NCI-H2107 (cell line): Measurements from ENCODE around the gene NOD2.

Source experiments
- DNase-seq: peaks from one replicate; lab custom pipeline; 2025; lab: John Stamatoyannopoulos, UW

NOD2 gene

GRCh38 chr16:50694206-50694605, 800 bp downstream of the NOD2 start:
- no peak for DNase-seq

GRCh38 chr16:50695017-50696000, 1.9 kb downstream of the NOD2 start:
- DNase-seq: no peak

- DNase-seq: no peak
Observed at GRCh38 chr16:50696126-50696525, 2.7 kb downstream of the NOD2 start.

DNA sequence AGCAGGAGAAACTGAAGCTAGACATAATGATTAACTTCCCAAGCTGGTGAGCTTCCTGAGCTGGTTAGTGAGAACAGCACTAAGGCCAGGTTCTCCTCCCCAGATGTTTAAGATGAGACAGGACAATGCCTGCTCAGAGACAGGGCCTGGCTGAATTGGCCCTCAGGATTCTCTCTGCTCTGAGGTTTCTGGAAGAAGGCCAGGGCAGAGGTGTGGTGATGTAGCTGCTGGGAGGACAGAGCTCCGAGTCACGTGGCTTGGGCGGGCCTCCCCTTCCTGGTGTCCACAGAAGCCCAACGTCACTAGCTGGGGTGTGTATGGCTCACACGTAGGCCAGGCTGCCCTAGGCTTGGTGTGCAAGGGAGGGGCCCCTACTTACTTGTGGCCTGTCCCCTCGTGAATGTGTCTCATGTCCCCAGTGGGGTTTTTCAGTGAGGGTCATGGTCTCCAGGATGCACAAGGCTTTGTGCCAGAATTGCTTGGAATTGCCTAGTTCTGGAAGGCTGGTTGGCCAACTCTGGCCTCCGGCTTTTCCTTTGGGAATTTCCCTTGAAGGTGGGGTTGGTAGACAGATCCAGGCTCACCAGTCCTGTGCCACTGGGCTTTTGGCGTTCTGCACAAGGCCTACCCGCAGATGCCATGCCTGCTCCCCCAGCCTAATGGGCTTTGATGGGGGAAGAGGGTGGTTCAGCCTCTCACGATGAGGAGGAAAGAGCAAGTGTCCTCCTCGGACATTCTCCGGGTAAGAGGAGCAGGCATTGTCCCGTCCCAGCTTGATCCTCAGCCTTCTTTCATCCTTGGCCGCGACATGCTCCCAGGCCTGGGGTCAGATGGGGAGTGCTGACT, 3.4 kb downstream of the NOD2 start:
- no peak for DNase-seq

GRCh38 chr16:50697421-50697715, 4.0 kb downstream of the NOD2 start:
- no peak for DNase-seq

DNA sequence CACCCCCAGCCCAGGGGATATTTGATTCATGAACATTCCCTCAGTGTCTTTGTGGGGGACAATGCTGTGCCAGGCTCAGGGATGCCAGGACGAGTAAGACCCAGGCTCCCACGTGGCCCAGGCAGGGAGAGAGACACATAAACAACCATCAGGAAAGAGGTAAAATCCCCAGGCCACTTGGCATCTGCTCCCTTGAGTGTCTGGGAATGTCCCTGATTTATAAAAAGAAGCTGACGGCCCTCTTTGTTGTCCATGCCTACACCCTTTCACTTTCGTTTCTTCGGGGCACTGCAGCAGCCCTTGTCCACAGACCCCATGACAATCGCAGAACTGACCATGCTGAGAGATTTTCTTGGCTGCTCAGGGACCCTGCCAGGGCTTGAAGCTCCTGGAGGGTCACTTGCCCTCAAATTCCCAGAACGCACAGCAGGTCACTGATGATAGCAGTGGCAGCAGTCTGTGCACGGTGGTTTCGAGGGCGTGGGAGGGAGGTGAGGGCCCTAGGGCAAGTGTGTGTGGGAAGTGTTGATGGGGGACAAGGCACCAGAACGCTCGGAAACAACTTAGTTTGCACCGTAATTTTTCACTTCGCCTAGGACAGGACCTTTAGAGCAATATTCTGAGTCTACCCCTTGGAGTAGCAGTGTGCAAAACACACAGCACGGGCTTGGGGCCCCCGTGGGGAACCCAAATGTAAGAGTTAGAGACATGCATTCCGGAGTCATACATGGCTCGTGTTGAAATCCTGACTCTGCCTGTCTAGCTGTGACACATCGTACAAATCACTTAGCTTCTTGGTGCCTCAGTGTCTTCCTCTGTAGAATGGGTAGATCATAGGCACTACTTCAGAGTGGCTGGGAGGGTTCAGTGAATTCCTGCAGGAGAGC, 4.7 kb downstream of the NOD2 start:
- no peak for DNase-seq

- DNase-seq: no peak
Observed at GRCh38 chr16:50699326-50700159, 6.1 kb downstream of the NOD2 start.

- no peak for DNase-seq
Observed at GRCh38 chr16:50702725-50703124, 9.3 kb downstream of the NOD2 start.

DNA sequence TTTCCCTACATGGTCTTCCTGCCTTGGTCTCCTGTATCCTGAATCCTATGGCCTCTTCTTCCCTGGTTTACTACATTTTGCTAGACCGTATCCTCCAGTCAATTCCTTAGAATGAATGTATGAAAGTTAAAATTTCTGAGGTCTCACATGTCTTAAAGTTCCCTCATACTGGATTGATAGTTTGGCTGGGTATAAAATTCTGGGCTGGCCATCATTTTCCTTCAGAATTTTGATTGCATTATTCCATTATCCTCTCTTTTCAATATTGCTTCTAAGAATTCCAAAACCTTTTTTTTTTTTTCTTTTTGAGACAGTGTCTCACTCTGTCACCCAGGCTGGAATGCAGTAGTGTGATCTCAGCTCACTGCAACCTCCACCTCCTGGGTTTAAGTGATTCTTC, 10.8 kb downstream of the NOD2 start:
- DNase-seq: no peak

- DNase-seq: no peak
Observed at GRCh38 chr16:50705436-50706110, 12.2 kb downstream of the NOD2 start.

GRCh38 chr16:50706250-50706649, 12.8 kb downstream of the NOD2 start:
- DNase-seq: no peak

- DNase-seq: no peak
Observed at GRCh38 chr16:50708373-50709060, 15.1 kb downstream of the NOD2 start.

DNA sequence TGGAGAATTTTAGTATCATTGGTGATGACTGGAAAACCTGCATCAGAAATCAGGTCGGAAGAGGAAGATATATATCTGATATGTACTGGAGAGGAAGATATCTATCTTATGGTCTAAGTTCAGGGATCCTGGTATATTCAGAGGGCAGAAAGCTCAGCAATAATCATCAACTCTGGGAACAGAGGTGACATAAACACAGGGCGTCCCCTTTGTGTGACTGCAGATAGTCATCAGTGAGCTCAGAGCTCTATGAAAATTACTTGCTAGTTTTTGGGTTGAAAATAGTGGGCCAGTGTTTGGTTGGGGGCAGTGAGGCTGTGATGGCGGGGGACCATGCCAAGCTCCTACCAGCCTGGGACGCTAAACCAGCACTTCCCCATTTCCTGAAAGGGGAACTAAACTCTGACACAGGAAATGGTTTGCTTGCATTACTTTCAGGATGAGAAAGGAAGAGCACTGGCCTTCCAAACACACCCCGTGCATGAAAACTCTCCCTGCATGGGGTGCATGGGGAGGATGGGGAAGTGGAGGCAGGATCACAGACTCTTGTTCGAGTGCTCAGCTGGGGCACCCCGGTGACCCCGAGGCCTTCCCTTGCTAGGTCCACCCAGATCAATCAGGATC, 15.8 kb downstream of the NOD2 start:
- DNase-seq: no peak

DNA sequence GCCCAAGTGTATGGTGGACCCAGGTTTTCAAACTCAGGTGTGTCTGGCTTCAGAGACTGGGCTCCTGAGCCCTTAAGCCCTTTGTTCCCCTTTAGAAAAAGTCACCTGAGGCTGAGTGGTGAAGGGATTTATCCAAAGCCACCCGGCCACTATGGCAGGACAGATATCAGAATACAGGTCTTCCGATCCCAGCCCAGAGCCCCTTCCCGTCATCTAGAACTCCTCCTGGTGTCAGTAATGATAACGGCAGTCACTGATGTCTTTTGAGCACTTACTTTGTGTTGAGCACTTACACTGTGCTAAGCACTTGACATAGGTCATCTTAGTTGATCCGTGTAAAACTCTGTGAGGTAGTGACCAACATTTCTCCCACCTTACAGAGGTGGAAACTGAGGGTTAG, 16.6 kb downstream of the NOD2 start:
- no peak for DNase-seq

DNA sequence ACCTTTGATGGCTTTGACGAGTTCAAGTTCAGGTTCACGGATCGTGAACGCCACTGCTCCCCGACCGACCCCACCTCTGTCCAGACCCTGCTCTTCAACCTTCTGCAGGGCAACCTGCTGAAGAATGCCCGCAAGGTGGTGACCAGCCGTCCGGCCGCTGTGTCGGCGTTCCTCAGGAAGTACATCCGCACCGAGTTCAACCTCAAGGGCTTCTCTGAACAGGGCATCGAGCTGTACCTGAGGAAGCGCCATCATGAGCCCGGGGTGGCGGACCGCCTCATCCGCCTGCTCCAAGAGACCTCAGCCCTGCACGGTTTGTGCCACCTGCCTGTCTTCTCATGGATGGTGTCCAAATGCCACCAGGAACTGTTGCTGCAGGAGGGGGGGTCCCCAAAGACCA, 17.6 kb downstream of the NOD2 start:
- DNase-seq: no peak

GRCh38 chr16:50711862-50712559, 18.6 kb downstream of the NOD2 start:
- no peak for DNase-seq

DNA sequence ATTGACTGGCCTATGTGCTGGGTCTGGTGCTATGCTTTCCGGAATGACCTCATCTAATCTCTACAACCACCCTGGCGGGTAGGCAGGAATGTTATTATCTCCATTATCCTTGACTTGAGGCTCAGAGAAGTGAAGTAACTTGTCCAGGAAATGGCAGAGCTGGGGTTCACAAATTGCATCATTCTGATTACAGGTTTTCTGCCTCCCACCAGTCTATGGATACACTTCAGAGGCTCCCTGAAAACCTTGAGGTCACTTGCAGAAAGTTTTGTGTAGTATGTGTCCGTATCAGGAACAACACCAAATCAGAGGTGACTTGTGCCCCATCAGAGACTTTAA, 19.1 kb downstream of the NOD2 start:
- DNase-seq: no peak

DNA sequence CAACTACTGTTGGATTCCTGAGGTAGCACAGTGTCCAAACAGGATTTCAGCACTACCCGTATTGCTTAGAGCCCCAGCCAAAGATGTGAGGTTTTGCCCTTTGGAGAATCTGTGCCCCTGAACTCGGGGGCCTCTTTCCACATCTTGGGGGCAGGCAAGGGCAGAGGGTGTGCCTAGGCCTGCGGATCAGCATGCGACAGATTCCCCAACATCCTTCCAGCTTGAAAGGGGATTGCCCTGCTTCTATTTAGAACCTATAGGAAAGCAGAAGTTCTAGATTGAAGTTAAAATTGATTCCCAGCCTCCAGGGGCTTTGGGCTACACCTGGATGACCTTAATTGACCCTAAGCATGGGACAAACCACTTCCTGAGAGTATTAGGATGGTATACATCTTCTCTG, 19.6 kb downstream of the NOD2 start:
- DNase-seq: no peak

- no peak for DNase-seq
Observed at GRCh38 chr16:50717091-50717490, 23.7 kb downstream of the NOD2 start.
